UCSD-AML1 (cell line): ENCODE measurements around the gene UBE2A.
A peak's percentile ranks its signal among the peaks of the same experiment; 100 is the strongest.

Source experiments
- DNase-seq: peaks from one replicate; lab custom pipeline; 2025; ENCODE audit not compliant: unreplicated experiment; lab: John Stamatoyannopoulos, UW

The UBE2A gene

GRCh38 chrX:119606280-119607017 lies 32.1 kb downstream of the UBE2A start, which contains the start of gene NKRF:
NKRF (minus strand) TSS chrX:119606424.
- DNase-seq: peak; percentile 88

- DNase-seq: no peak
Observed at GRCh38 chrX:119607018-119607389, 32.6 kb downstream of the UBE2A start.

- DNase-seq: no peak
Observed at GRCh38 chrX:119614776-119615175, 40.4 kb downstream of the UBE2A start.

- DNase-seq: peak; percentile 20
Observed at GRCh38 chrX:119617517-119618164, 43.3 kb downstream of the UBE2A start.

GRCh38 chrX:119618439-119618838 lies 44.1 kb downstream of the UBE2A start:
- DNase-seq: peak; percentile 35

- no peak for DNase-seq
Observed at GRCh38 chrX:119622356-119623232, 48.2 kb downstream of the UBE2A start.

- DNase-seq: no peak
Observed at GRCh38 chrX:119624417-119624816, 50.1 kb downstream of the UBE2A start.

GRCh38 chrX:119624951-119625668 lies 50.7 kb downstream of the UBE2A start:
- DNase-seq: no peak

GRCh38 chrX:119625843-119626242 lies 51.5 kb downstream of the UBE2A start:
- DNase-seq: no peak
